Nucleus accumbens (tissue), 56 donors: Measurements from ENCODE around the gene COL7A1.
A peak's percentile ranks its signal among the peaks of the same experiment; 100 is the strongest.

ENCODE experiments used
- DNase-seq, 56 donors: peaks; one replicate each; lab custom pipeline; 2025; lab: John Stamatoyannopoulos, UW

The COL7A1 gene

GRCh38 chr3:48592519-48593087 lies 2.5 kb downstream of the COL7A1 start:
- no peak for DNase-seq

- DNase-seq, result no peak
Measured at GRCh38 chr3:48591886-48592518, 3.1 kb downstream of the COL7A1 start.

- DNase-seq, result no peak
Measured at GRCh38 chr3:48591436-48591835, 3.7 kb downstream of the COL7A1 start.

GRCh38 chr3:48588230-48588629 lies 6.9 kb downstream of the COL7A1 start:
- peak in 6 of 56 donors; percentile 7 to 47 (median 16) for DNase-seq

- no peak for DNase-seq
Measured at GRCh38 chr3:48587686-48588085, 7.4 kb downstream of the COL7A1 start.

- DNase-seq, result no peak
Measured at GRCh38 chr3:48585411-48585810, 9.7 kb downstream of the COL7A1 start.

GRCh38 chr3:48584836-48585235 lies 10.3 kb downstream of the COL7A1 start:
- DNase-seq, result no peak

- DNase-seq, result no peak
Measured at GRCh38 chr3:48581621-48582481, 13.3 kb downstream of the COL7A1 start.

- DNase-seq, result no peak
Measured at GRCh38 chr3:48576647-48577046, 18.5 kb downstream of the COL7A1 start.

GRCh38 chr3:48575366-48575765 lies 19.8 kb downstream of the COL7A1 start:
- no peak for DNase-seq

- no peak for DNase-seq
Measured at GRCh38 chr3:48573973-48574585, 21.1 kb downstream of the COL7A1 start.

- no peak for DNase-seq
Measured at GRCh38 chr3:48572517-48572916, 22.6 kb downstream of the COL7A1 start.

GRCh38 chr3:48571938-48572337 lies 23.2 kb downstream of the COL7A1 start:
- no peak for DNase-seq

- DNase-seq, result no peak
Measured at GRCh38 chr3:48569808-48570450, 25.2 kb downstream of the COL7A1 start.

GRCh38 chr3:48569400-48569799 lies 25.7 kb downstream of the COL7A1 start:
- no peak for DNase-seq

- no peak for DNase-seq
Measured at GRCh38 chr3:48568476-48568875, 26.7 kb downstream of the COL7A1 start.

- DNase-seq, result no peak
Measured at GRCh38 chr3:48567500-48567899, 27.6 kb downstream of the COL7A1 start.

GRCh38 chr3:48567090-48567489 lies 28.0 kb downstream of the COL7A1 start:
- DNase-seq, result no peak

GRCh38 chr3:48566401-48566760 lies 28.7 kb downstream of the COL7A1 start:
- no peak for DNase-seq

- DNase-seq, result peak in 1 of 56 donors; percentile 39
Measured at GRCh38 chr3:48565591-48566400, 29.3 kb downstream of the COL7A1 start.
